ENCODE measurements around the gene VCPKMT.

GRCh38 chr14:50084666-50085065, 31.7 kb downstream of the VCPKMT start:
- no peak for TF ChIP-seq GATA2 (IDR thresholded peaks at IDR 0.05; ENCODE audit: low read depth, low read length)
- no peak for TF ChIP-seq GATA3 (IDR thresholded peaks at IDR 0.05; ENCODE audit: low read depth, low read length)
